Epithelial cell of esophagus (primary cell): ENCODE results near the gene AFP.

Experiments used
- DNase-seq: peaks from one replicate; pipeline ENCODE4 v3.0.0; 2010; ENCODE audit warnings: low read depth
- H3K4me3 ChIP-seq: 2 replicates; pipeline ENCODE4 v1.5.1; 2011; ENCODE audit warnings: mild to moderate bottlenecking, low read length, control low read depth
- CTCF ChIP-seq: IDR thresholded peaks from 2 replicates; pipeline ENCODE4 v1.5.1; 2011; ENCODE audit warnings: low read depth, mild to moderate bottlenecking, low read length, control low read depth, inconsistent platforms; ENCODE audit not compliant: insufficient read depth; ENCODE audit errors: missing control alignments

The AFP gene

GRCh38 chr4:73407227-73407673 is 28.8 kb upstream of the AFP start:
- DNase-seq, result no peak
- no peak overlapping the region for H3K4me3 ChIP-seq
- no peak for TF ChIP-seq CTCF

GRCh38 chr4:73408181-73408867 is 27.7 kb upstream of the AFP start:
- no peak overlapping the region for H3K4me3 ChIP-seq
- no peak for TF ChIP-seq CTCF
- no peak for DNase-seq

GRCh38 chr4:73409012-73409862 is 26.8 kb upstream of the AFP start:
- no peak for DNase-seq
- no peak for TF ChIP-seq CTCF
- no peak overlapping the region for H3K4me3 ChIP-seq

- no peak for DNase-seq
- H3K4me3 ChIP-seq, result no peak overlapping the region
- TF ChIP-seq CTCF, result no peak
Observed at GRCh38 chr4:73409978-73410548, 26.0 kb upstream of the AFP start.

GRCh38 chr4:73410916-73411730 is 24.9 kb upstream of the AFP start:
- TF ChIP-seq CTCF, result no peak
- no peak overlapping the region for H3K4me3 ChIP-seq
- DNase-seq, result no peak

- DNase-seq, result no peak
- TF ChIP-seq CTCF, result no peak
- no peak overlapping the region for H3K4me3 ChIP-seq
Observed at GRCh38 chr4:73411731-73412414, 24.1 kb upstream of the AFP start.
